Measurements from ENCODE around the gene GIPC3. TPM values are rescaled to one million over a fixed set of nuclear protein-coding genes. Genes with fewer than 3 reads are reported as not detected.

GIPC3 gene
- total RNA-seq, 1 donor: under 0.01 TPM

GRCh38 chr19:3618811-3619630, 33.7 kb downstream of the GIPC3 start:
- H4K20me1 ChIP-seq (ENCODE audit: insufficient read depth, low read length): peaks cover 7% of the 10 kb centered on the region
- H3K27me3 ChIP-seq (ENCODE audit: insufficient read depth, low read length): no peaks in the 10 kb centered on the region
- no peak overlapping the region for H3K4me3 ChIP-seq (ENCODE audit: insufficient read depth, low read length)
- no peak for TF ChIP-seq CTCF (IDR thresholded peaks at IDR 0.05; ENCODE audit: extremely low read depth, low read depth, low read length)
- H3K36me3 ChIP-seq (ENCODE audit: insufficient read depth, low read length): peaks cover 5% of the 10 kb centered on the region
- no peak overlapping the region for H2AFZ ChIP-seq (ENCODE audit: low read length)
- no peaks in the 10 kb centered on the region for H3K4me1 ChIP-seq (ENCODE audit: insufficient read depth, low read length)
- DNase-seq (ENCODE audit: insufficient read length, low spot score, missing footprints): no peak
- no peak overlapping the region for H3K27ac ChIP-seq (ENCODE audit: low read depth, low read length)
- H3K4me2 ChIP-seq (ENCODE audit: insufficient read depth, low read length): no peak overlapping the region
- H3K79me2 ChIP-seq (ENCODE audit: insufficient read depth, low read length): peaks cover 7% of the 10 kb centered on the region
- H3K9me3 ChIP-seq (ENCODE audit: low read depth, low read length): no peaks in the 10 kb centered on the region

GRCh38 chr19:3619631-3620012, 34.3 kb downstream of the GIPC3 start:
- Histone ChIP-seq H3K4me3 (ENCODE audit: insufficient read depth, low read length) (no peak overlapping the region), H2AFZ (ENCODE audit: low read length) (no peak overlapping the region), H3K9me3 (ENCODE audit: low read depth, low read length) (no peaks in the 10 kb centered on the region), H3K27me3 (ENCODE audit: insufficient read depth, low read length) (no peaks in the 10 kb centered on the region), H3K79me2 (ENCODE audit: insufficient read depth, low read length) (peaks cover 13% of the 10 kb centered on the region), H3K27ac (ENCODE audit: low read depth, low read length) (no peak overlapping the region), H3K4me2 (ENCODE audit: insufficient read depth, low read length) (no peak overlapping the region), H4K20me1 (ENCODE audit: insufficient read depth, low read length) (peaks cover 10% of the 10 kb centered on the region), H3K36me3 (ENCODE audit: insufficient read depth, low read length) (peaks cover 5% of the 10 kb centered on the region), H3K4me1 (ENCODE audit: insufficient read depth, low read length) (no peaks in the 10 kb centered on the region)
- no peak for DNase-seq (ENCODE audit: insufficient read length, low spot score, missing footprints)
- no peak for TF ChIP-seq CTCF (IDR thresholded peaks at IDR 0.05; ENCODE audit: extremely low read depth, low read depth, low read length)

GRCh38 chr19:3620145-3620816, 35.0 kb downstream of the GIPC3 start:
- Histone ChIP-seq H2AFZ (ENCODE audit: low read length) (no peak overlapping the region), H3K4me2 (ENCODE audit: insufficient read depth, low read length) (no peak overlapping the region), H4K20me1 (ENCODE audit: insufficient read depth, low read length) (peaks cover 12% of the 10 kb centered on the region), H3K79me2 (ENCODE audit: insufficient read depth, low read length) (peaks cover 20% of the 10 kb centered on the region), H3K9me3 (ENCODE audit: low read depth, low read length) (no peaks in the 10 kb centered on the region), H3K4me3 (ENCODE audit: insufficient read depth, low read length) (no peak overlapping the region), H3K27me3 (ENCODE audit: insufficient read depth, low read length) (no peaks in the 10 kb centered on the region), H3K36me3 (ENCODE audit: insufficient read depth, low read length) (peaks cover 5% of the 10 kb centered on the region), H3K27ac (ENCODE audit: low read depth, low read length) (no peak overlapping the region), H3K4me1 (ENCODE audit: insufficient read depth, low read length) (peaks cover 4% of the 10 kb centered on the region)
- TF ChIP-seq CTCF (IDR thresholded peaks at IDR 0.05; ENCODE audit: extremely low read depth, low read depth, low read length): no peak
- no peak for DNase-seq (ENCODE audit: insufficient read length, low spot score, missing footprints)
